Stimulated activated CD4-positive, alpha-beta T cell treated with anti-CD3 and anti-CD28 coated beads, Interleukin-1b, Interleukin-23, amount 100 ng/mL, for 24 hours (primary cell): ENCODE data around the gene MYO10.
"Not testable (repeated sequence)": the region's sequence is repeated elsewhere in the genome, so short reads cannot be mapped to it uniquely, and the experiment has no call there.

Experiments used
- DNase-seq, 4 experiments: peaks; one replicate each; pipeline ENCODE4 v3.0.0-alpha.2; 2020; ENCODE audit warnings: low read depth in 4 of 4, low spot score in 1 of 4

MYO10 gene

DNA sequence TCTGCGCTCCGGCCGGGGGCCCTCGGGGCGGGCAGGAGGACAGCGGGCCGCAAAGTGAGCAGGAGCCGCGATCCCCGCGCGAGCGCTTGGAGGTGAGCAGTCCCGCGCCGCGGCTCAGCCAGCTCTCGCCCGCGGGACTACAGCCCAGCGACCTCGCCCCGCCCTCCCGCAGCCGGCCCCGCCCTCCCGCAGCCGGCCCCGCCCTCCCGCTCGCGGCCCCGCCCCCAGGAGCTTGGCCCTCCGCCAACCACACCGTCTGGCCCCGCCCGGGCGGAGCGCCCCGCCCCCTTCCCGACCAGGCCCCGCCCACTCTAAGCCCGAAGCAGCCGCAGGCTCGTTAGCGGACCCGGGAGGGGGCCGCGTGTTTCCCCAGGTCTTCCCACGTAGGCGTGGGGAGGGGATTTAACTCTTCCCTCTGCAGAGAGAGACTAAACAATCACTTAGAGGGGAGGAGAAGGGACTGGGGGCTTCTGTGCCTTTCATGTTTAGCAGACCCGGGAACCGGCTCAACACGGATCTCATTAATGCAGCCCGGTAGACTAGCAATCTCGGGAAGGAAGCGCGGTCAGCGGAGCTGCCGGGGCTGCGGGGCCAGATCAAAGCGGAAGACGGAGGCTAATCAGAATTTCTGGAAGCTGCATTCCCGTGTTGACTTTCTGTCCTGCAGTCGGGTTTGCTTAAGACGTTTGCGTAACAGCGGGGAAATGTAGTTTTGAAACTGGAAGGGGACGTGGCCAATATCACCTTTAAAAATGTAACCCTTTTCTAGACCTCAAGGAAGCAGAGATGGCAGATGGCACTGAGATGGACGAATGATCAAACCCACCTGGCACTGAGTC, at the start of gene MYO10:
Gene MYO10, minus strand, starts transcription at position 139 of the 839 bp plus-strand sequence. CDS start 480 bp downstream, outside the sequence.
- peak; percentile 11 to 59 (median 50) for DNase-seq

DNA sequence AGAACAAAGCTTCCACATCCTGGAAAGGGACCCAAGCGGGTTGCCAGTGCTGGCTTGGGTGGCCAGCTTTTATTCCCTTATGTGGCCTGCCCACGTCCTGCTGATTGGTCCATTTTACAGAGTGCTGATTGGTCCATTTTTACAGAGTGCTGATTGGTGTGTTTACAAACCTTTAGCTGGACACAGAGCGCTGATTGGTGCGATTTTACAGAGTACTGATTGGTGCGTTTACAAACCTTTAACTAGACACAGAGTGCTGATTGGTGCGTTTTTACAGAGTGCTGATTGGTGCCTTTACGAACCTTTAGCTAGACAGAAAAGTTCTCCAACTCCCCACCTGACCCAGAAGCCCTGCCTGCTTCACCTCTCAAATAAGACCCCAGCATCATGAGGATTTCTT, 49.2 kb upstream of the MYO10 start:
- DNase-seq: not testable (repeated sequence)

DNA sequence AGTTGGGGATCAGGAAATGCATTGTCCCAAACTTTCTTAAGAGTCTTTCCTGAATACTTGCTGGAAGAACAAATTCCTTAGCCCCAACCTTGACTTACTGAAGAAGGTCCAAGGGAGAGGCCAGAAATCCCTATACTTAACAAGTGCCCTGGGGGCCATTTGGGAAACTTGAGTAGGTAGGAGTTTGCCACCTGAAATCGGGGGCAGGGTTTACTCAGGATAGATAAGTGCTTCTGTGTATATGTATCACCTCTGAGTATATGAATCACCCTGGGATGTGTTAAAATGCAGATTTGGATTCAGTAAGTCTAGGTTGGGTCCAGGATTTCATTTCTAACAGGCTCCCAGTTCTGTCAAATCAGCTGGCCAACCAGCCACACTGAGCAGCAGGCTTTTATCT, 47.9 kb upstream of the MYO10 start:
- DNase-seq: no peak

DNA sequence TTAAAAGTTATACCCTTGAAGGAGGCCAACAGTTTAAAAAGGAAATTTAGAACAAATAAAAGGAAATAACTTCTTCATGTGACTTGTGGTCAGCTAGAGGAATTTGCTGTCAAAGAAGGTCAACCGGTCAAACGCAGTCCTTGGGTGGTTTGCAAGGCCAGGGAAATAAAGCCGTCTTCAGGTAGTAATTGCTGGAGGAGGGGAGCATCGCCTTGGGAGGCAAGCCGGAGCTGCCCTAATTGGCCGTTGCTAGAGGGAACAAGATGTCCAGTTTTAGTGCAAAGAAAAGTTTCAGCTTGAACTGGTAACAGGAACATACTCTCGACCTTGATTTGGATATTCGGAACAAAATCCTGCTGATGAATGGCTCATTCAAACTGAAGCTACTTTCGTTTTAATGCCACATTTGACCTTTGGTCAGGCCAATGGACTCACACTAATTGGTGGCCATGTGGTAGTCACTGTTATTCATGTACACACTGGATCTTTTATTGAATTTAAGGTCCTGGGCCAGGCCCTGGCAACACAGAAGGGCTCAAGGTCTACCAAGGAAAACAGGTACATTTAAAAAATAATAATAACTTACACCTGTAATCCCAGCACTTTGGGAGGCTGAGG, 47.0 kb upstream of the MYO10 start:
- no peak for DNase-seq

DNA sequence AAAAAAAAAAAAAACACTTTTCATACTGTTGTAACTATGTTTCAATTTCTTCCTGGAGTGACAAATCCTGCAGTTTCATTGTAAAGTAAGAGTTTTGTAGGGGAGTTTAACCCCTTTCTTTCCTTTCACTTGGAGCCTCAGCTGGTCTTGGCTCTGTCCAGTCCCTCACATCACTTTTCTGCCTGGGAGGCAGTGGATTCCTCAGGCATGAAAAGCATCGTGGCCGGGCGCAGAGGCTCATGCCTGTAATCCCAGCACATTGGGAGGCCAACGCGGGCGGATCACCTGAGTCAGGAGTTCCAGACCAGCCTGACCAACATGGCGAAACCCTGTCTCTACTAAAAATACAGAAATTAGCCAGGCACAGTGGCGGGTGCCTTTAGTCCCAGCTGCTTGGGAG, 45.6 kb upstream of the MYO10 start:
- no peak for DNase-seq

DNA sequence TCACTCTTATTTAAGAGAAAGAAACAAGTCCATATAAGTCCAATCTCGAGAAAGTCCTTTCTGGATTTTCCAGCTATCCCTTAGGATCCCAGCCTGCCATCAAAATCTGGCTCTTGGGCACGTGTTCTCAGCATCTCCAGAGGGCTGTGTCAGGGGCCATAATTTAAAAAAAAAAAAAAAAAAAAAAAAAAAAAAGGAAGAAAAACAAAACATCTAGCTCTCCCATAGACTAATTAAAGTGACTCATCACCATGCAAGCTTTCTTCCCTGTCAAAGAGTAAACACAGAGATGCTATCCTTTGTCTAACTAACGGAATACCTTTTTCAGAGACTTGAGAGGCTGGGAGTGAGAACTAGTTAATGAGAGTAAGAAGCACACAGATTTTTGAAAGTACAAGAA, 44.9 kb upstream of the MYO10 start:
- no peak for DNase-seq

DNA sequence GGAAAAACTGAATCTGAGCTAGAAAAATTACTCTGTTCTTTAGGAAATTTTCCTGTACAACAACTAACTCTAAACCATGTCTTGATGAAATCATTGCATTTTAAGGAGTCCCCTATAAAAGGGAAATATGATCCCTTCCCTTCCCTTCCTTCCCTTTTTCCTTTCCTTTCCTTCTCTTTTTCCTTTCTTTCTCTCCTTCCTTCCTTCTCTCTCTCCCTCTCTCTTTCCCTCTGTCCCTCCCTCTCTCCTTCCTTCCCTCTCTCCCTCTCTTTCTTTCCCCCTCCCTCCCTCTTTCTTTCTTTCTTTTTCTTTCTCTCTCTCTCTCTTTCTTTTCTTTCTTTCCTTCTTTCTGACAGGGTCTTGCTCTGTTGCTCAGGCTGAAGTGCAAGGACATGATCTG, 42.2 kb upstream of the MYO10 start:
- DNase-seq: no peak

DNA sequence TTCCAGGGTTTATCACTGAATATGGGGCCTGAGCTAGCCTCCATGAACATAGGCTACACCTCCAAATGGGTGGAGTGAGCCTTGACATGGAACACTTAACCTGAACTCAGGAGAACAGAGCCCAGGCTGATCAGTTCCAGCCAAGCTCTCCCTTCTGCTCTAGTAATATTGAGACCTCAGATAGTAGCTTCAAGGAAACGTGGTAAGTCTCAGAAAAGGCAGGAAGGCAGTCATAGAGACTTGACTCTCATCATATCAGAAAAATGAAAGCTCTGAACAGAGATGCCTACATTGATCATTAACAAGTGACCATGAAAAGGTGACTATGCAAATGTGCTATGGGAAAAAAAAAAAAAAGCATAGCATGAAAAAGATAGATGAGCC, 40.5 kb upstream of the MYO10 start:
- DNase-seq: no peak

DNA sequence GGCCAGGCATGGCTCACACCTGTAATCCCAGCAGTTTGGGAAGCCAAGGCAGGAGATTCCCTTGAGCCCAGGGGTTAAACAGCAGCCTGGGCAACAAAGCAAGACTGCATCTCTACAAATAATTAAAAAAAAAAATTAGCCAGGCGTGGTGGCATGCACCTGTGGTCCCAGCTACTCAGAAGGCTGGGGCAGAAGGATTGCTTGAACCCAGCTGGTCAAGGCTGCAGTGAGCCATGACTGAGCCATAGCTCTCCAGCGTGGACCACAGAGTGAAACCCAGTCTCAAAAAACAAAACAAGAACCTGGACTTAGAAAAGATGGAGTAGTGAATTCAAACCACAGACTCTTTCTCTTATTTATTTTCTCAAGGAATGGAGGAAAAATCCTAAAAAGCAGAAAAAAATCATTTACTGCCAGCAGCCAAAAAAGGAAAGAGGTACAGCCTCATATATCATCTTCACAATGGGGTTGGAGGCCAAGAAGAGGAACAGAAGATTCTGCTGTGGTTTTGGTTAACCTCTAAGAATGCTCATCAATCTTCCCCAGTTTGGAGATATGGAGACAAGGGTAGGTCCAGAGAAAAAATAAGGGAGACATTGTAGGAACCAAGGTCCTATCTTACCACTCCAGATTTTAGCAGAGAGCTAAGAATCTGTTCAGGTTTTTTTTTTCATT, 40.0 kb upstream of the MYO10 start:
- no peak for DNase-seq

DNA sequence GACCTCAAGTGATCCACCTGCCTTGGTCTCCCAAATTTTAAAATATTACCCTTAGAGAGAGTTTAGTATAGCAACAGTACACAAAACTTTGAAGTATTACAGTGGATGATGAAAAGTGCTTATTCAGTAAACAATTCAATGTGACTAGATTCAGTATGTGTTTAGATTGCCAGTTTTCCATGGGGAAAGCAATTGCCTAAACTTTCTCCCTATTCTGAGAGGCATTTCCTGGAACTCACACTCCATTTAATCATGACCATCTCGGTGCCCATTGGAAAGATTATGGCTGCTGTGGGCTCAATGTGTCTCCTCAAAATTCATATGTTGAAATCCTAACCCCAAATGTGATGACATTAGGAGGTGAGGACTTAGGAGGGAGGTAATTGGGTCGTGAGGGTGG, 38.9 kb upstream of the MYO10 start:
- no peak for DNase-seq

DNA sequence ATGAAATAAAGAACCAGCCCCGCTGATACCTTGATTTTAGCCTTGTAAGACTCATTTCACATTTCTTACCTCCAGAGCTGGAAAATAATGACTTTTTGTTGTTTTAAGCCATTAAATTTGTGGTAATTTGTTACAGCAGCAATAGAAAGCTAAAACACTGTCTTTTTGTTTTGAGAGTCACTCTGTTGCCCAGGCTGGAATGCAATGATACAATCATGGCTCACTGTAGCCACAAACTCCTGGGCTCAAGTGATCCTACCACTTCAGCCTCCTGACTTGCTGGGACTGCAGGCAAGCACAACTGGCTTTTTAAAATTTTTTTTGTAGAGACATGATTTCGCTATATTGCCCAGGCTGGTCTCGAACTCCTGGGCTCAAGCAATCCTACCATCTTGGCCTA, 34.7 kb upstream of the MYO10 start:
- no peak for DNase-seq

DNA sequence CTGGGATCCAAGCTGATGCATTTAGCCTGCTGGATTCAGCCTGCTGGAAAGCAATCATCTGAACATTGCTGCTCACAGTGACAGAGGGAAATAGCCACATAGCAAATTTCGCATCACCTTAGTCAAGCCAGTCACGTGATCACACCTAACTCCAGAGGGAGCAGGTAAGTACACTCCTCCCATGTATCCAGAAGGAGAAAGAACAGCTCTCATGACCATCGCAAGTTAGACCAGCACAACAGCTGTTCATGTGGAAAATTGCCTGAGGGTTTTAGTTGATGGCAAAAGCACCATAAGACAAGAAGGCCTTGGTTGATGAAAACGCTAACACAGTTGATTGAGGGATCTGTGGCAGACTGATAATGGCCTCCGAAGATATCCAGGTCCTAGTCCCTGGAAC, 34.2 kb upstream of the MYO10 start:
- DNase-seq: no peak

DNA sequence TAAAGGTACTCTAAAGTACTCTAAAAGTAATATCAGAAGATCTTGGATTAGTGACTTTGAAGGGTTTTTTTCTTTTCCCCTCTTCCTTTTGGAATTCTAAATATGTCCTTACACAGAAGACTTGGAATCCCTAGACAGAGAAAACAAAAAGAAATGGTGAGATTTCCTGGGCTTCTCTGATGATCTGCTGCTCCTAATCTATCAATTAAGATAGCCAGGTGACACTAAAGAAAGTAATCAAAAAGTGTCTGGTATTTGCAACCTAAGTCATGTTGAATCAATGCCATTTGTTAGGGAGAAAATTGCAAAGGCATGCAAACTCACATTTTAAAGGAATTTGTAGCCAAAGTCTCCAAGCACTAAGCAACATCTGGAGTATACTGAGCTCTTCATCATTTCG, 29.5 kb upstream of the MYO10 start:
- no peak for DNase-seq

DNA sequence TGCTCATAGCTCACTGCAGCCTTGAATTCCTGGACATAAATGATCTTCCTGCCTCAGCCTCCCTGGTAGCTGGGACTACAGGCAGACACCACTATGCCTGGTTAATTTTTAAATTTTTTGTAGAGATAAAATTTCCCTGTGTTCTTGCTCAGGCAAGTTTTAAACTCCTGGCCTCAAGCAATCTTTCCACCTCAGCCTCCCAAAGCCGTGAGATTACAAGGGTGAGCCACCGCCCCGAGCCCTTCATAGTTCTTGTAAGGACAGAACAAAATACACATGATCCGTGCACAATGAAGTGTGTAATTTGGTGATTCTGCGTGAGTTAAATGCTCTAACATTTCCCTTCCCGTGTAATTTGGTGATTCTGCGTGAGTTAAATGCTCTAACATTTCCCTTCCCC, 27.7 kb upstream of the MYO10 start:
- no peak for DNase-seq

DNA sequence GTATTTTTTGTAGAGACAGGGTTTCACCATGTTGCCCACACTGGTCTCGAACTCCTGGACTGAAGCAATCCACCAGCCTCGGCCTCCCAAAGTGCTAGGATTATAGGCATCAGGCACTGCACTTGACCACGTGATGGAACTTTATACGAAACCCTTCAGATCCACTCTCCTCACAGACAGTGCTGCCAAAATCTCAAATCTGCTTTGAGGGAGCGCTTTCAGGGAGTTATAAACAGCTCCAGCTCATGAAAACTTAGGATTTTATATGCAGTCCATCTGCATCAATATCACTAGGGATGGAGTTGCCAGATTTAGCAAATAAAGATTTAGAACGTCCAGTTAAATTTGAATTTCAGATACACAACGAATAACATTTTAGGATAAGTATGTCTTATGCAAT, 25.0 kb upstream of the MYO10 start:
- no peak for DNase-seq

DNA sequence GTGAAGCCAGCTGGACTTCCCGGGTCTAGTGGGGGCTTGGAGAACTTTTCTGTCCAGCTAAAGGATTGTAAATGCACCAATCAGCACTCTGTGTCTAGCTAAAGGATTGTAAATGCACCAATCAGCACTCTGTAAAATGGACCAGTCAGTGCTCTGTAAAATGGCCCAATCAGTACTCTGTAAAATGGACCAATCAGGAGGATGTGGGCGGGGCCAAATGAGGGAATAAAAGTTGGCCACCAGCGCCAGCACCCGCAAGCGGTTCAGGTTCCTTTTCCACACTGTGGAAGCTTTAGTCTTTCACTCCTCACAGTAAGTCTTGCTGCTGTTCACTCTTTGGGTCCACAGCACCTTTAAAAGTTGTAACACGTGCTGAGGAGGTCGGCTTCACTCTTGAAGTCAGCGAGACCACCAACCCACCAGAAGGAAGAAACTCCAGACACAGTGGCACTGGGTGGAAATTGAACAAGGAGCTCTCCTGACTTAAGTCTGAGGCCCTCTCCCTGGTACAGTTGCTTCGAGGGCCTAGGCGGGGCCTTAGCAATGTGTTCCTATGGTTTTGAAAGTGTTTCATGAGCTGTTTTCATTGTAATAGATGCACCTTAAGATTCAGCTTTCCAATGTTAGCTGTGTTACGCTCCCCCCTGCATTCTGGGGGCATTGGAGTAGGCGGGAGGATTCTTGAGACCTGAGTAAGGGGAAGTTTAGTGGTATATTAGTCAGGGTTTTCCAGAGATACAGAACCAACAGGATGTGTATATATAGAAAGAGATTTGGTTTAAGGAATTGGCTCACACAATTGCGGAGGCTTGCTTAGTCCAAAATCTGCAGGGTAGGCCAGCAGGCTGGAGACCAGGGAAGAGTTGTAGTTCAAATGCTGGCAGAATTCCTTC, 21.5 kb upstream of the MYO10 start:
- DNase-seq: no peak

DNA sequence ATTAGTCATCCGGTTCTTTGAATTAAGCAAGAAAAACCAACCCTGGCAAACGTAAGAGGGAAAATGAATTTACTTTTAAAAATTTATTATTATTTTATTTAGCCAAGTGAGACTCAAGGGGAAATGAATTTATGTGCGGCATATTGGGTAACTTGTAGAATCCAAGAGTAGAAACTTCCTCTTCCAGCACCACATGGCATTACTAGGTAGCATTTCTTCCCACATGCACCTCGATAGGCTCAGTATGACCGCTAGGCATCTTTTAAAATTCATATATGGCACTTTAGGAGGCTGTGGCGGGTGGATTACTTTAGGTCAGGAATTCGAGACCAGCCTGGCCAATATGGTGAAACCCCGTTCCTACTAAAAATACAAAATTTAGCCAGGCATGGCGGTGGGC, 17.6 kb upstream of the MYO10 start:
- DNase-seq: no peak

DNA sequence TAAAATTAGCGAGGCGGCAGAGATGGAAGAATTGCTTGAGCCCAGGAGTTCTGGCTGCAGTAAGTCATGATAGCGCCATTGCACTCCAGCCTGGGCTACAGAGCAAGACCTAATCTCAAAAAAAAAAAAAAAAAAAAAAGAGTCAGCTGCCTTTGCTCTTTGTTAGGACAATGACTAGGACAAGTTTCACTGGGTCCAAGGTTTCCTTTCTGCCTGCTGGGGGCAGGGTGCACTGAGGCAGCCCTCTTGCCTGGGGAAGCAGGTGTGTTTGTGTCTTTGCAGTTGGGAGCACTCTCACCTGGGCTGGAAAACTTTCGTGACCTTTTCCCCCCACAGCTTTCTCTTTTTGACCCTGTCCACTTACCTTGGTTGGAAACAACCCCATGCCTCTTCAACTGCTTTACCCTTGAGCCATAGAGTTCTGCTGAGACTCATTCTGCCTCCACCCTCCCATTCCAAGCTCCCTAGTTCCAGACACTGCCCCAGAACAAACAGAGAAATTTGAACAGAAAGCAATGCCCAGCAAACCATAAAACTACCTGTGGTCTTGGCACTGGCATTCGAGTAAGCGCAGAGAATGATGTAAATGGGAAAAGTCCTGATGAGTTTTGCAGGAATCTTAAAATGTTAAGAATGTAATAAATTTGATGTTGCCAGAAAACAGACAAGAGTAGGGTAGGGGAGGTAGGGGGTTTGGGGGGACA, 17.0 kb upstream of the MYO10 start:
- DNase-seq: no peak

DNA sequence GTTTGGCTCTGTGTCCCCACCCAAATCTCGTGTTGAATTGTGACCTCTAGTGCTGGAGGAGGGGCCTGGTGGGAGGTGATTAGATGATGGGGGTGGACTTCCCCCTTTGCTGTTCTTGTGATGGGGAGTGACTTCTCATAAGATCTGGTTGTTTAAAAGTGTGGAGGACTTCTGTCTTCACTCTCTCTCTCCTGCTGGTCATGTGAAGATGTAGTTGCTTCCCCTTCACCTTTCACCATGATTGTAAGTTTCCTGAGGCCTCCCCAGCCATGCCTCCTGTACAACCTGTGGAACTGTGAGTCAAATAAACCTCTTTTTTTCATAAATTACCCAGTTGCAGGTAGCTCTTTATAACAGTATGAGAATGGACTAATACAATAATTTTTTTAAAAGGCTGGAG, 10.6 kb upstream of the MYO10 start:
- DNase-seq: no peak

DNA sequence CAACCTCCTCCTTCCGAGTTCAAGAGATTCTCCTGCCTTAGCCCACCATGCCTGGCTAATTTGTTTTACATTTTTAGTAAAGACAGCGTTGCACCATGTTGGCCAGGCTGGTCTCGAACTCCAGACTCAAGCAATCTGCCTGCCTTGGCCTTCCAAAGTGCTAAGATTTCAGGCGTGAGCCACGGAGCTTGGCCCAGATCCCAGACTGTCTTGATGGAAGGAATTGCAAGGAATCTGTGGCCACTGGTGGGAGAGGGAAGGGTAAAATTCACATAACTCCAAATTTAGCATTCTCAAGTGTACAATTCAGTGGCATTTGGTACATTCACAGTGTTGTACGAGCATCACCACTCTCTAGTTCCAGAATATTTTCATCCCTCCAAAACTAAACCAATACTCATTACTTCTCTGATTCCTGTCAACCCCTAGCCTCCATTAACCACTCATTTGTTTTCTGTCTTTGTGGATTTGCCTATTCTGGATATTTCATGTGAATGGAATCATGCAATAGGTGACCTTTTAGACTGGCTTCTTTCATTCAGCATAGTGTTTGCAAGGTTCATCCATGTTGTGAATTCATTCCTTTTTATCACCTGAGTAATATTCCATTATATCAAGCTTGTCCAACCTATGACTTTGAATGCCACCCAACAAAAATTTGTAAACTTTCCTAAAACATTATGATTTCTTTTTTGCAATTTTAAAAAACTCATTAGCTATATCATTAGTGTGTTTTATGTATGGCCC, 8.9 kb upstream of the MYO10 start:
- no peak for DNase-seq
